ENCODE measurements around the gene C1QTNF5.
"Not testable (repeated sequence)": the region's sequence is repeated elsewhere in the genome, so short reads cannot be mapped to it uniquely, and the experiment has no call there.

Gene C1QTNF5, protein sequence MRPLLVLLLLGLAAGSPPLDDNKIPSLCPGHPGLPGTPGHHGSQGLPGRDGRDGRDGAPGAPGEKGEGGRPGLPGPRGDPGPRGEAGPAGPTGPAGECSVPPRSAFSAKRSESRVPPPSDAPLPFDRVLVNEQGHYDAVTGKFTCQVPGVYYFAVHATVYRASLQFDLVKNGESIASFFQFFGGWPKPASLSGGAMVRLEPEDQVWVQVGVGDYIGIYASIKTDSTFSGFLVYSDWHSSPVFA

DNA sequence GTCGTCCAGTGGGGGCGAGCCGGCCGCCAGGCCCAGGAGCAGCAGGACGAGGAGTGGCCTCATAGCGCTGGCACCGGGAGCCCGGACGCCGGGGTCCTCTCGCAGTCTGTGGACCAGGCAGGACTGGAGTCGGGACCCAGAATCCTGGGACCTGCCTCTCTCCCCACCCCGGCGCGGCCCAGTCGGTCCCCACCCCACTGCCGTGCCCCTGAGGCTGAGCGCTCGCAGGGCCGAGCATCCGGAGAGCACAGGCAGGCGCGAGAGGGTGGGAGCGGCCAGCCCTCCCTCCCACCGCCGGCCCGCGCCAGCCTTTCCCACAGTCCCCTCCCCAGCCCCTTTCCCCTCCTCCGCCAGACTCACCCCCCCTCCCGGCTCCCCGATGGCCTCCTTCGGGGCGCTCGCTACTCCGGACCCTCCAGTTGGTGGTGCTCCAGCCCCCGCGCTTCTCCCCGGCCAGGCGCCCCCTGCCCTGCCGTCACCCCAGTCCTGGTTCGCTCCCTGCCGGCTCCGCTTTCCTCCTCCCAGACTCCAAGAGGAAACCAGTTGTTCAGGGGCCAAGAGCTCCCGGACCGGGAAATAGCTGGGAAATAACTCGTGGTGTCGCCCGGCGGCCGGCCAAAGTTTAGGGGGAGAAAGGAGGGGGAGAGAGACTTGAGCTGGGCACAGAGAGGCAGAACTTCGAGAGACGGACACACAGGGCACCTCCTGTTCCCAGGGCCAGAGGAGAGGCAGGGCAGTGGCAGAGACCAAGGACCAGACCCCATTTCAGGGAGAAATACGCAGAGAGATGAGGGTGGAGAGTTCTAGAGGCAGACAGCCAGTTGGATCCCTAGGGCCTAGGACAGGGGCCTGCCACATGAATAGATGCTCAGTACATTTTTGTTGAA is at the start of gene C1QTNF5:
Gene C1QTNF5 (minus strand): TSS at position 549 of the 887 bp plus-strand sequence. CDS start 486 bp downstream, at position 63.
- DNase-seq (ENCODE audit: low spot score), result no peak

DNA sequence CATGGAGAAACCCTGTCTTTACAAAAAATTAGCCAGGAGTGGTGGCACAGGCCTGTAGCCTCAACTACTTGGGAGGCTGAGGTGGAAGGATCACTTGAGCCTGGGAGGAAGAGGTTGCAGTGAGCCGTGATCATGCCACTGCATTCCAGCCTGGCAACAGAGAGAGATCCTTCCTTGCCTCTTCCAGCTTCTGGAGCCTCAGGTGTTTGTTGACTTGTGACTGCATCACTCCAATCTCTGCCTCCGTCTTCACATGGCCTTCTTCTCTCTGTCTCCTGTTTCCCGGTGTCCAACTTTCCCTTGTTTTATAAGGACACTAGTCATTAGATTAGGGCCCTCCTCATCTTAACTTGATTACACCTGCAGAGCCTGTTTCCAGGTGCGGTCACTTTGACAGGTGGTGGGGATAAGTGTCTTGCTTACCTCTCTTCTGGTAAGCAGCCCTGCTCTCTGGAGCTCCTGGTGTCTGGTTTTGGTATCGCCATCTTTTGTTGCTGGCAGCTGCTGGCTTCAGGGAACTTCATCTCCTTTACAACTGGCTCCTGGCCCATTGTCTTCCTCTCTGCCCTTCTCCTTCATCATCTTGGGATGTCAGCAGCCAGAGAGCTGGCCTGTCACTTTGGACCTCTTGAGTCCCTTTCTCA is 49.0 kb upstream of the C1QTNF5 start:
- DNase-seq (ENCODE audit: low spot score), result no peak

DNA sequence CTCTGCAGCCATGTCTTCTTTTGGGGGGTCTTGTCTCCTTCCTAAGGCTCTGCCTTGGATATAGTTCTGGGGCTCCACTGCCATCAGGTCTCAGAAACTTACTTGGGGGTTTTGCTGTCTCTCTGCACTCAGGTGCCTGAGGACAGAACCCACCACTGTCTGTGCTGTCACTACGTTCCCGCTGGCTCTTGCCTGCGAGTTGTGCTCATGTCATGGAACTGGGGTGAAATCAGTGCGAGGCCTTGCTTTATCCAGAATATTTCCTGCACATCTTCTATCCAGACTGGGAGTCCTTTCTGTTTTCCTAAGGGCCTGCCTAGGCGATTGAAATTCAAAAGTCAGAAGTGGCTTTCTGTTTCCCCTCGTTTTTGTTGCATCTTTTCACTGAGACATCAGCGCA is 47.4 kb upstream of the C1QTNF5 start:
- DNase-seq (ENCODE audit: low spot score), result no peak

DNA sequence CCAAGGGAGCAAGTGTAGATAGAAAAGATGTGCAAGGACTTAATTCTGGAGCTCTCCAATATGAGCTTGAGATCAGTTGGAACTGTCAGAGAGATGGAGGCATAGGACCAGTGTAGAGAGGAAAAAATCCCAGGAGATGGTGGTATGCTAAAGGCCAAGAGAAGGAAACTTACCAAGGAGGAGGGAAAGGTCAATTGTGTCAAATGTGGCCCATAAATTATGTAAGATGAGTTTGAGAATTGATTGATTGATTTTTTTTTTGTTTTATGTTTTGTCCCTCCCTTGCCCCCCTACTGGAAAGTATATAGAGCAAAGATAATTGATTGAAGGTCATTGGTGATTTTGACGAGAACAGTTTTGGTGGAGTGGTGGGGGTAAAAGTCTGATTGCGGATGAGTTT is 43.6 kb upstream of the C1QTNF5 start:
- DNase-seq (ENCODE audit: low spot score), result no peak

DNA sequence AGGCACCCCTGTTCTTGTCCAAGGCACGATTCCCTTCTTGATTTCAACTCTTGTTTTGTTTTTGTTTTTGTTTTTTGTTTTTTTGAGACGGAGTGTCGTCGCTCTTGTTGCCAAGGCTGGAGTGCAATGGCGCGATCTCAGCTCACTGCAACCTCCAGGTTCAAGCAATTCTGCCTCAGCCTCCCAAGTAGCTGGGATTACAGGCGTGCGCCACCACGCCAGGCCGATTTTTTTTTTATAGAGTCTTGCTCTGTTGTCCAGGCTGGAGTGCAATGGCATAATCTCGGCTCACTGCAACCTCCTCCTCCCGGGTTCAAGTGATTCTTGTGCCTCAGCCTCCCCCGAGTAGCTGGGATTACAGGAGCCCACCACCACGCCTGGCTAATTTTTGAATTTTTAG is 41.8 kb upstream of the C1QTNF5 start:
- not testable (repeated sequence) for DNase-seq (ENCODE audit: low spot score)

DNA sequence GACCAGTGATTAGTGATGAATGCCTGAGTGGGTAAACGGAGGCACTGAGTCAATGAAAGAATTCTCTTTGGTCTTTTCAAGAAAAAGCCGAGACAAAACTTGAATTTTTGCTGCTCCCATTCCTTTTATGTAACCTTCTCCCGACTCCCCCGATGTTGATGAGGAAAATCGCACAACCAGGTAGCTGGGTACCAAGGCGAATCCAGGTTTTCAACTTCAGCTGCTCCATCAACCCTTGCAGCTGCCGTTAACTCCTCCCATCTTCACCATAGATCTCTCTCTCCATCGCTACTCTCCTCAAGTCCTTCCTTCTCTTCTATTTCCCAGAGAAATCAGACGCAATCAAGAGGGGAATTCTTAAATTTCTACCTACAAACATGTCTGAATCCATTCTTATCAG is 41.4 kb upstream of the C1QTNF5 start:
- DNase-seq (ENCODE audit: low spot score), result no peak

DNA sequence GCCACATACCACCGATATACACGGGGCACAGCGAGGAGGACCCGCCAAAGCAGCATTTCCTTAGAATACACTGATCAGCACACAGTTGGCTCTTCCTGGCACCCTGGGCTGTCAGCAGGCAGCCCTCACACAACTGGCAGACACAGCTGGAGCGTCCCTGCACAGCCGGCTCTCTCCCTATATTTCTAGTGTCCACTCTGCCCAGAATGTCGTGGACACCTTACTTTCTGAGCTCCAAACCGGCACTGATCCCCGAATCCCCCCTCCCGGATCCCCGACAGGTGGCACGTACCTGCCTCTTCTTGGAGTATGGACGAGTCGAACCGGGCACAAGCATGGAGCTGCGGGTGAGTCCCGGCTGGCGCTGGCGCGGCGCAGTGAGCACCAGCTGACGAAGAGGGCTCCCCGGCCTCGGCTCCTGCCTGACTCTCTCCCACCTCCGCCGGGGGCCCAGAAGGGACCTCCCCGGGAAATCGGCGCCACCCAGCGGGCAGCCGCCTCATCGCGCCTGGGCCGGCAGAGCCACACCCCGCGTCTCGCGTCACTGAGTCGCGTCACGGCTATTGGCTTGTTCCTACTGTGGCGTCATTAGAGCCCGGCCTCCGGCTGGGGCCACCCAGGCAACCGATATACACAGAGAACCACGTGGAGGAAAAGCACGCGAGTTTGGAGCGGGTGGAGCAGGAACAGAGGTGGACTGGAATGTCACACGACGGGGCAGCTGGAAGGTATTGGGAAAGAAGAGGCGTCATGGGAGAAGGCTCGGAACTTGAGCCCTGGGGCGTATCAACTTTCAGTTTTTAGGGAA is 40.7 kb upstream of the C1QTNF5 start, which contains the start of gene USP2:
Gene USP2 (minus strand): TSS at position 510 of the 808 bp plus-strand sequence. CDS start 8,210 bp downstream, outside the sequence.
- peak; percentile 95 for DNase-seq (ENCODE audit: low spot score)

DNA sequence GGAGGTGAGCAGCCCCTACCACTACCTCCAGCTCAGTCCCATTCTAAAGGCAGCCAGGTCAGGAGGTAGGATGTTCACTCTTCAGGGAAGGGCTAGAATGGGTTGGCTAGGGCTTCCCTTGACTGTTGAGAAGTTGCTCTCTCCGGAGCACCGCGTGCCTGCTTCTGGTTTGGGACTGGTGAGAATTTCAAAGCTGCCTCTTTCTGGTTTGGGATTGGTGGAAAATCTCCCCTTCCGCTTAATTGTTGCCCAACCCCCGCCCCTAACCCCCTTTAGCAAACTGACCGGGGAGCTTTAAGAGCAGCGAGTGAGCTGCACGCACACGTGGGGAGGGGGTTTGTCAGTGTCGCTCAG is 40.1 kb upstream of the C1QTNF5 start:
- no peak for DNase-seq (ENCODE audit: low spot score)

DNA sequence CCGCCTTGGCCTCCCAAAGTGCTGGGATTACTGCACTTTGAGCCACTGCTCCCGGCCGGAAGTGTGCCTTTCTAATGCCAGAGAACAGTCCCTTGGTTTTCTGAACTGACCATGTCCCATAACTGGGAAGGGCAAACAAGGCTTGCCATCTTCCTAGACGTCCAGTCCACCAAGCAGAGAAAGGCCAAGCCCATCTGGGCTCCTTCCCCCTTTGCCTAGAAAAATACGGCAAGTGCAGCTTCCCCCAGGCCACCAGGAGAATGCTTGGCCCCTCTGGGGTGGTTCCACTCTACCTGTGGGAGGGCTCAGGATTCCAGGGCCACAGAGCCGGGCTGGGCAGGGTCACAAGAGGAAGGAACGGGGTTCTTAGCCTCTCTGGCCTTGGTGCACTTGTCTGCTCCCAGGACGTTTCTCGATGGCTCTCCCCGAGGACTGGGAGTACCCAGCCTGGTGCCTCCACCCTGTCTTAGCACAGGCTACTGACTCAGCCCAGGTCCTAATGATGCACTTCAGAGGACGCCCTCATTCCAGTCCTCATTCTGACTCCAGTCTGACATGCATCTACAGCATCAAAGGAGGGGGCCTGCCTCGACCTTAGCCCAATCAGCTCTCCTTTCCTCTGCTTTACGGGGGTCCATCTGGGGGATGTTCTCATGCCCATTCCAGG is 39.6 kb upstream of the C1QTNF5 start:
- DNase-seq (ENCODE audit: low spot score), result no peak

DNA sequence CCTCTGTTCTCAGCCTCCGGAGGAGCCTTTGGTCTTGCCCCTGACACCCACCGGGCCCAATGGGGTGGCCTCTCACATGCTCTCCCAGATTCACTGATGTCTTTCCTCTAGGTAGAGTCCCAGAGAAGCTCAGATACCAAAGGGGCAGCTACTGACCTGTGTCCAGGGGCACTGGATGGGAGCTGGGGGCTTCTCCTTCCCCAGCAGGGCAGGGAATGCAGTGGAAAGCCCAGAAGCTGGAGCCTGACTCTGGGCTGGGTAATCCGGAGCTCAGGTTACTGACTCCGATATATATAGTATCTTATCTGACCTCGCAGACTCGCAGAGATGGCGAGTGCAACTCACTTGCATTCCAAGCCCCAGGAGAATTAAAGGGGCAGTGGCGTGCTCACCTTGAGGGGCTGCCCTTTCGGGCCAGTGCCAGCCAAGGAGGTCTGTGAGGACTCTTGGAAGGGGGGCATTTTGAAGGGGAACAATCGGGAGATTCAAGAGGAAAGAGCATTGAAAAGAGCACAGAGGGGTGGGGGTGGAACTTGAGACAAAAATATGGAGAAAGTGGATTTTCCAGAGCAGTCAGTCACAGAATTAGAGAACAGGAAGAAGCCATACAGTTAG is 38.3 kb upstream of the C1QTNF5 start:
- no peak for DNase-seq (ENCODE audit: low spot score)

DNA sequence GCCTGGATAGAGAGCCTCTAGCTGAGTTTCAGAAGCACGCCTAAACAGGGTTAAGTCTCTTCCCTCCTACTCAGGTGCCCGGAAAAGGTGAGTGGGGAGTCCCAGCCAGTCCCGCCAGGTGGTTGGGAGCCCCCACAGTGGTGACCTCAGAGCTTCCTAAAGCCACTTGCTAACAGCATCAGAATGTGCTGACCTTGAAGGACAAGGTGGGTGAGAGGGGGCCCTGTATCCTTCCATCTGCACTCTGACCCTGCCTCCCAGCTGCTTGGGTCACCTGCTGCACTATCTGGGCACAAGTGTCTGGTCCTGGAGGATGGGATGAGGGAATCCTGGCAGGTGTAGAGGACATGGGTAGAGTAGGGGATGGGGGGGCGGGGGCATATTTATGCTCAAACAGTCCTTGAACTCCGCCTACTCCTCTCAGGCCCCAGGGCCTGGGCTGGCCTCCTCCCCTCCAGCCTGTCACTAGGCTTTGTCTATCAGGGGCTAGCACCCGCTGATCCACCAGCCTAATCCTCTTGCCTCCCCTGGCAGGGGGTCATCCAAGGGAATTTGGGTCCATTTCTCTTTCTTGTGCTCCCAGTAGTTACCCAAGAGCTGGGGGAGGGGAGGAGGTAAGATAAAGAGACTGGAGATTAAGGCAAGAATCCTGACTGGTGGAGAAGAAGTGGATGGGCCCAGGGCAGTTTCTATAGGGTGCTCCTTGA is 37.4 kb upstream of the C1QTNF5 start:
- DNase-seq (ENCODE audit: low spot score), result no peak

DNA sequence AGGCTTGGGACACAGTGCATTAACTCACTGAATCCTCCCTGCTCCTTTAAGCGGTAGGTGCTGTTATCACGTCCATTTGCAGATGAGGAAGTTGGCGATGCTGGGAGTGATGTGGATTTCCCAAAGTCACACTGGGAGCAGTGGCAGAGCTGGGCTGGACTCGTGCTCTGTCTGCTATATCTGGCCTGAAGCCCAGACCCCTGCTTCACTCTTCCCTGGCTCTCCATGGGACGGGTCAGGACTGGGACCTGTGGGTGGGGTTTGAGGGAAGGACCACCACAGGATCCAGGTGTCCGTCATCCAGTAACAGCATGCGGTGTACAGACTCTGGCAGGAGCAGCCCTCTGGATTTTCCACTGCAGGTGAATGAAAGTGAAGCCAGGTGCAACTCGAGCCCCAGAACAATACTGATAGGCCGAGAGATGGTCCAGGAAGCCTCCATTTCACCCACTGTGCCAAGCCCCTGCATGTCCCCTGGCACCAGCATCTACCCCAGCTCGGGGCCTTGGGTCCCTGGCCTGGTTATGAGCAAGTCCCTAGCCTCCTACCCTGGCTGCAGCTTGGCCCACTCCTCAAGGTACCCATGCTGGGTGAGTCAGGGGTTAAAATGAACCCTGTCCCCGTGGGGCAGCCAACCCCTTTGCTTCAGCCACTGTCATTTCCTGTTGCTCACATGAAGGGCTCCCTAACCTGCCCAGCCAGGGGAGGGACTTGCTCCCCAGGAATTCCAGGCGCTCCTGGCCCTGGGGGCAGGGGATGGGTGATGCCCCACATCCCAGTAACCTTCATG is 36.6 kb upstream of the C1QTNF5 start:
- no peak for DNase-seq (ENCODE audit: low spot score)

DNA sequence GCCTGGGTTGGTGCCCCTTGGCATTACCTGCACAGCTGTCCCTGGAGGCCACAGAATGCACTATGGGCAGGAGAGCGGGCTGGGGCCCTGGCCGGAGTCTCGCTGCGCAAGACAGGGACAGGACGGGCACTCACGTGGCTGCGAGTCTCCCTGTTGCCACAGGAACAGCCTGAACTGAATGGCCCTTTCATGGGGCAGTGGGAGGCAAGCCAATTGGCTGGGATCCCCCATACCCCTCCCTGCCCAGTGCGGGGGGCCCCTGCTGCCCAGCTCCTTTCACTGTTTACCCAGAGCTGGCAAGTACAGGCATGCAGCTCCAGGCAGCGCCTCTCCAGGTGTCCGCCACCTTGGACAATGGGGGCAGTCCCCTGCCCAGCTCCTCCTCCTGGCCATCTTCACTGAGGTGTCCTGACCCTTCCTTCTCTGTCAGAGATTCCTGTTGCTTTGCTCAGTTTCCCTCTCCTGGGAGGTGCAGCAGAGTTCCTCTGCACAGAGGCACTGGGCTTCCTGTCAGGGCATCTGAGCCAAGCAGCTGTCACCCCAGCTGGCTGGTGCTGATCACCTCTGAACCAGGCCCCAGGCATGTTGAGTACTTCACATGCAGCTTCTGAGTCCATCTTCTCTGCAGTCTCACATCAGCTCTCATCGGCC is 35.6 kb upstream of the C1QTNF5 start:
- no peak for DNase-seq (ENCODE audit: low spot score)

DNA sequence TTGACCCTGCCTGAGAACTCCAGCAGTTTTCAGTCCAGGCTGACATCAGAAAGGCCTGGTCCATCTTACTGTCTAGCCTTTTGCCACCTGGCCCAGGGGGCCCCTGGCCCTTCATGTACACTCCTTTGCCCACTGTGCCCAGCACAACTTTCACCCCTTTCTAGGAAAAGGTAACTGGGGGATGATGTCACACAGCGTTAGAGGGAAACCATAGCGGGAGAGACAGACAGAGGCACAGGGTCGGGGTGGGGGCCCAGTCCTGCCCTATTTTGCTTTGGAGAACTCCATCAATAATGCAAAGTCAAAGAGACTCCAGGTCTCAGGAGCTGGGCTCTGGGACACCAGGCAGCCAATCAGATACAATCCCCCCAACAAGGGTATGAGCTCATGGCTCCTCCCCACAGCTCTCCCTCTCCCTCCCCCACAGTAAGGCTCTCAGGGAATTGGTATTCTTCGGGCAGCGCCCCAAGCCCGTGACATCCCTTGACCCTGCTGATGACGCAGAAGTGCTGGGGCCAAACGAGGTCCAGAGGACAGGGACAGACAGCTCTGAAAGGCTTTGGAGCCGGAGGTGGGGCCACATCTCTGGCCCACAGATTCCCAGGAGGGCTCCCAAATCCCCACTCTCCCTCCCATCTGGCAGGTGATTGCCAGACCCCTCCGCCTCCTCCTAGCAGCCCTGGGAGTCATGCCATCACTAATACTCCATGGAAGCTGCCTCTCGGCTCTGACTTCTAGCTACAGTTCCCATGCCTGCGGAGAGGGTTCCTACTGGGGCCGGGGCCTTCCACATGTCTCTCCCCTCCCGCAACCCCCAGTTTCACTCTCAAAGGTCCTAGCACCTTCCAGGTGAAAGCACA is 34.9 kb upstream of the C1QTNF5 start:
- no peak for DNase-seq (ENCODE audit: low spot score)

DNA sequence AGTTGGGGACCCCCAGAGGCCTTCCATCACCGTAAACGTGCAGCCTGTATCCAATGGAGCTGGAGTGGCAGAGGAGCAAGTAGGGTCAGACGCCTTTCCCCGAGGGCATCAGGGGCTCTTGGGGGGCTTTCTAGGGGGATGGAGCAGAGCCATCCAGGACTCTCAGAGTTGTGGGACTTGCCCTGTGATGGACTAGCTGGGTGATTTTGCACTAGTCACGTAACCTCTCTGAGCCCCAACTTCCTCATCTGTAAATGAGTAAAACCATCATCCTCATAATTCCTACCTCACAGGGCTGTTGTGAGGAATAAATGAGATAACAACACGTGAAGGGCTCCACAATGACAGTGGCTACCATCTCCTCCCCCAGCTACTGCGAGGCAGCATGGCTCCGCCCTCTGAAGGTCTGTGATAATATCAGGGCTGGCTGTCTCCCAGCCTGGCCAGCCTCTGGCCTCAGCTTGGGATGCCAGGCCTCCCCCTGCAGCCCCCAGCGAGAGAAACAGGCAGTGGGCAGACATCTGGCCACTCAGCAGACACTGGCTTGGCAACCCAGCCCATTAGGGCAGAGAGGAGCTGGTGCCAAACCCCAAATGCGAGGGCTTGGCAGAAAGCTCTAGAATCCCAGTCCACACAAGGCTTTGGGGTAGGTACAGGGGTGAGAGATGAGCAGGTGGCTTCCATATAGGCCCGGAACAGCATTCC is 34.1 kb upstream of the C1QTNF5 start:
- no peak for DNase-seq (ENCODE audit: low spot score)

DNA sequence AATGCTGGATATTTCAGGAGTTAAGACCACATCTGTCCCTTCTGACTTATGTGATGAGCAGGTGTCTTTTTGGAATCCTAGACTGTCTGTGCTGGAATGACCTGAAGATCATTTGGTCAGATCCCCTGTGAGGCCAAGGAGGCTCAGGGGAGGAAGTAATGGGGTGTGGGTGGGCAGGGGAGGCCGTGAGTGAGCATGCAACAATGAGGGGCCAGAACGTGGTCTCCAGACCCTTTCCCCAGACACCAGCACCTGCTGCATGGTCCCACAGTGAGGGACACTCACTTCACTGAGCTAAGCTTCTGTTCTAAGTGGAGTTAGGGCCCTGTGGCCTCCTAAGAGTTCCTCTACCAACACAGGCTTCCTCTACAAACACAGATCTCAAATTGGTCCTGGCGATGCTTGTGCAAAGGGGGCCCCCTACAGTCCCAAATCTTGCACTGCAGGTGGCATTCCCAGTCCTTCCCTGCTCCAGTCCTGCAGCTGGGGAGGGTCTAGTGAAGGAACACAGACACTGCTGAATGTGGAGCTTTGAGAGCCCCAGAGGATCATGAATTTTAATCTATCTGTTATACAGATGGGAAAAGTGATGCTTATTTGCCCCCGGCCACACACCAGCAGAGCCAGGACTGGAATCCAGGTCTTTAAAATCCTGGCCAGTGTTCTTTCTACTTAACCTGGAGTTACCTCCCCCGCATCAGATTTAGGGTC is 33.4 kb upstream of the C1QTNF5 start:
- peak; percentile 42 for DNase-seq (ENCODE audit: low spot score)

Measured in CD4-positive, alpha-beta T cell treated with Interleukin-2 at 100 ng/mL for 4 hours (primary cell).